Stimulated activated CD4-positive, alpha-beta T cell treated with anti-CD3 and anti-CD28 coated beads, Interleukin-12 subunit alpha, Interleukin-12 subunit beta, amount 100 ng/mL, for 48 hours (primary cell): Measurements from ENCODE around the gene TXLNG.

Source experiments
- DNase-seq, 3 donors: peaks; one replicate each; pipeline ENCODE4 v3.0.0-alpha.2; 2020; ENCODE audit warnings: low read depth in 2 of 3, low spot score in 1 of 3

TXLNG gene

GRCh38 chrX:16838202-16839066, 52.2 kb downstream of the TXLNG start:
- no peak for DNase-seq

- DNase-seq = no peak
Observed at GRCh38 chrX:16839219-16839851, 53.1 kb downstream of the TXLNG start.

- DNase-seq = no peak
Observed at GRCh38 chrX:16839852-16840460, 53.7 kb downstream of the TXLNG start.

GRCh38 chrX:16842684-16843083, 56.4 kb downstream of the TXLNG start:
- DNase-seq = no peak

- no peak for DNase-seq
Observed at GRCh38 chrX:16843208-16843909, 57.1 kb downstream of the TXLNG start.

DNA sequence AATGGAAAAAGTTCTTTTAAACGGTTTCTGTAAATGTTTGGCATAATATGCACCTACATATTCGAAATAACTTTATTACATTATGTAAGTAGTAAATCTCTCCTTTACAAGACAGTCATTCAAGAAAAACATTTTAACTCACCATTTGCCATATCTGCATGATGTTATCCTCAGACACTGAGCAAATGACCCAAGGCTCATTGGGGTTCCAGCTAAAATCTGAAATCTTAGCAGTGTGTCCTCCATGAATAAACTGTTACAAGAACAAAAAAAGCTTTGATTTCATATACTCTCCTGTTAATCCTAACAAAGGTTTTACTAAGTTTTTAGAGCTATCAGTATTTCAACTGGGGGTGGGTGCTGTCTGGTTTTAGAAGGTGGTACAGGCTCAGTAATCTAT, 59.4 kb downstream of the TXLNG start:
- DNase-seq = no peak

DNA sequence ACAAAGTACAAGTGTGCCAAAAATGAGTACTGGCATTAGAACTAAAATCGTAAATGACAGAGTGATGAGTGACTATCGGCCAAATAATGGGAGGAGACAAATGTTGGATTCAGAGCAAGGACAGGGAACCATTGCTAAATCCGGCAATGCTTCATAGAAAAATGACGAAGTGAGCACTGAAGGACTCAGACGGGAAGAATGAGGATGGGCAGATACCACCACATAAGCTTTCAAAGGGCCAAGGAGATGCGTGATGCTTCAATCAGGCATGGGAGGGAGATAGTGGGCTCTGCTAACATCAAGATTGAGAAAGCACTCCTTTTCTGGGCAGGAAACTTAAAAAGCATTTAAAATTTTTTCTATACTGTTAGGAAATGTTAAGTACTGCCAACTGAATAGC, 62.3 kb downstream of the TXLNG start:
- no peak for DNase-seq

- no peak for DNase-seq
Observed at GRCh38 chrX:16851421-16851820, 65.2 kb downstream of the TXLNG start.

DNA sequence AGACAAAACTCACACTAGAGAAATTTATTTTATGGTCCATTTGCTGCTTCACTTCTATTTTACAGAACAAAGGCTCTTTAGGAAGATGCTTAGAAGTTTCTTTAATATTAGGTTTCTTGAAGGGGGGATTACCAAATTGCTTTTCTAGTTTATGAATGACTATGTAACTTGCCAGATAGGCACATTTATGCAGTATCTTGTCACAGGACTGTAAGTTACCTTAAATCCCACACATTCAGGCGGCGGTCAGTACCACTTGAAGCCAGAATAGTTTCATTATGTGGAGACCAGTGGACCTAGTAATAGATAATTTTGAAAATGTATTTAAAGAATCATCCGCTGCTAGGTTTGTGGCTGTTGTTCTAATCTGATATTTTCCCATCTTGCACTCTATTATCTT, 65.6 kb downstream of the TXLNG start:
- no peak for DNase-seq

- DNase-seq = no peak
Observed at GRCh38 chrX:16852617-16853179, 66.4 kb downstream of the TXLNG start.

GRCh38 chrX:16853537-16853936, 67.3 kb downstream of the TXLNG start:
- no peak for DNase-seq

- DNase-seq = no peak
Observed at GRCh38 chrX:16855363-16856075, 69.3 kb downstream of the TXLNG start.

GRCh38 chrX:16856076-16856404, 69.8 kb downstream of the TXLNG start:
- DNase-seq = peak in 1 of 3 donors; percentile 32

- DNase-seq = no peak
Observed at GRCh38 chrX:16856744-16857143, 70.5 kb downstream of the TXLNG start.

DNA sequence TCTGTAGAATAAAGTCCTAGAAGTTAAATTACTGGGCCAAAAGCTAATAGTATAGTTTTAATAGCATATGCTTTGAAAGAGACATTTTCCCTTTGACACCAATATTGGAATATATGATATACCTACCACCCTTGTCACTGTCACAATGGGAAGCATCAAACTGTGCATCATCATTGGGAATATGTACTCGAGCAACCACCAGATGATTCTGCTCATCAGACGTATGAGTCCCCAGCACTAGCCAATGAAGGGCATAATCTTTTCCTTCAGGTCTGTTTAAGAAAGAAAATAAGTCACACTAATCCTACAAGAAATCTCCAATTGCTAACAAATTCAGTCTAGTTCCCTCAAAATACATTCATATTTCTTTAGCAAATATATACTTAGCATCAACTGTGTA, 76.6 kb downstream of the TXLNG start:
- no peak for DNase-seq

DNA sequence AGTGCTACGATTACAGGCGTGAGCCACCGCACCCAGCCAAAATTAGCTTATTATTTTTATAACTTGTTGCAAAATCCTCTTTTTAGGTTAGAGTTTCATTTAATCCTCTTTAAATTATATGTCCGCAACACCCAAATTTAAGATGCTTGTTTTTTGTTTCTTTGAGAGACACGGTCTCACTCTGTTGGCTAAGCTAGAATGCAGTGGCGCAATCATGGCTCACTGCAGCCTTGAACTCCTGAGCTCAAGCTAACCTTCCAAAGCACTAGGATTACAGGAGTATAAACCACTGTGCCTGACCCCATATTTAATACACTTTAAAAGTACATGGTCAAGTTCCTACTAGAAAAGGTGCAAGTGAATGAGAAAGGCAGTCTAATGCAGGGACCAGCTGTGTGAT, 81.7 kb downstream of the TXLNG start:
- no peak for DNase-seq

GRCh38 chrX:16868920-16869319, 82.7 kb downstream of the TXLNG start:
- DNase-seq = no peak

GRCh38 chrX:16869393-16870094, 83.3 kb downstream of the TXLNG start:
- peak in 1 of 3 donors; percentile 40 for DNase-seq

DNA sequence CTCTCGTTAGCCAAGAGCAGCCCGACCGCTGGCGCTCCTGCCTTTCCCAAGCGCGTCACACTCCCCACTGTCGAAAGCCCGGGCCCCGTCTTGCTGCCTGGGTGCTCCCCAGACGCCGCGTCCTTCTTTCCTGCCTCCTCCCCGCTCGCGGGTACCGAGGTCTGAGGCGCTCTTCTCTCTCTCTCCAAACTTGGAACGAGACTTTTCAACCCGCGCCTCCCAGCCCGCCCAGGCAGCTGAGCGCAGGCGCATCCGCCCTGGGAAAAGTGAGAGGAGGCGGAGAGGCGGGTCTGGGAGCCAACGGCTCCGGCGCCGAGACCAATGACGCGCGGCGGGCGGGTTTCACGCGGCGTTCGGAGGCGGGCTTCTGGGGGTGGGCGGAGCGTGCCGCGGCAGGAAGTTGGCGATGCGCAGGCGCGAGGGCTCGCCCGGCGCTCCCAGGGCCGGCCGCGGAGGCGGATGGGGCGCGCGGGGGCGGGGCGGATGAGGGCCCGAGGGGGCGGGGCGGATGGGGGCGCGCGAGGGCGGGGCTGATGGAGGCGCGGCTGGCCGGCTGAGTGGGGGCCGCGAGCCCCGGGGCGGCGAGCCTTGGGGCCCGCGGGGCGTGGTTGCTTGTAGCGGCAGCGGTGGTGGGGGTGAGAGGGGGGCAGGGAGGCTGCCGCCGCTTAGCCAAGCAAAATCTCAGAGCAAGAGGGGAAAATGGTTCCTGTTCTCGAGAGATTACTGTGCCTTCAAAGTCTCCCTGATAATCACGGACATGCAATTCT, 84.0 kb downstream of the TXLNG start, which contains the start of gene RBBP7:
TSS of gene RBBP7 (minus strand) at position 268 of the 767 bp plus-strand sequence. CDS start 309 bp downstream, outside the sequence.
- DNase-seq = peak; percentile 81 to 89 (median 85)
